Erythroblast (primary cell): Measurements from ENCODE around the gene DHX16.

Experiments used
- GATA1 ChIP-seq: IDR thresholded peaks from 2 replicates; pipeline ENCODE4 v1.6.1; 2011; ENCODE audit warnings: low read depth, mild to moderate bottlenecking, control low read depth, low read length, moderate library complexity
- POLR2A ChIP-seq: IDR thresholded peaks from 2 replicates; pipeline ENCODE4 v1.6.1; 2011; ENCODE audit warnings: mild to moderate bottlenecking, low read length

DNA sequence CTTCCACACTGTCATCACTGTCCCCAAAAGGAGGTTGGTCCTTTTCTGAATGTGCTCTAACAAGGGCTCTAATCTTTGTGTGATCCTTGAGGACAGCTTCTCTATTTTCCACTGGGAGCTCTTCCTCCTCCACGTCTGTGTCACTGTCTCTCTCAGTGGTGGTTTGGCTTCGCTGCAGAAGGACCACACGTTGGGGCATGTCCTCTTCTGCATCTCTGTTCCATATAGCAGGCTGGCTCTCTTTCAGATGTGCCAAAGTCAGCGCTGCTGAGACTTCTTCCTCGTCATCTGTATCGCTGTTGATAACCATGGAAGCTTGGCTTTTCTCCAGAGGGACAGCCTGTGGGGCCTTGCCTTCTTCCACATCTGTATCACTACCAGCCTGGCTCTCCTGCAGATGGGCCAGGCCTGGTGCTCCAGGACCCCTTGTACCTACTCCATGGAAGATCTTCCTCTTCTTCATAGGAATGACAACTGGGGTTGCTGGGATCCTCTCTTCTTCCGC, 39.7 kb upstream of the DHX16 start:
- TF ChIP-seq POLR2A: peak; percentile 36
- no peak for TF ChIP-seq GATA1
